Heart left ventricle (tissue), 16 donors: ENCODE measurements around the gene ST3GAL6. TPM values are rescaled to one million over a fixed set of nuclear protein-coding genes. Genes with fewer than 3 reads are reported as not detected.

Experiments
- ATAC-seq, 4 donors: fragments of 200-7000 bp; cut with Tn5 transposase; one replicate each; pipeline ENCODE4 v1.9.1; 2020 to 2022; ENCODE audit warnings: moderate library complexity in 4 of 4, mild to moderate bottlenecking in 3 of 4, moderate number of reproducible peaks in 1 of 4
- DNase-seq, 5 donors: peaks; one replicate each; pipeline ENCODE4 v3.0.0-alpha.2; 2020
- H3K27ac ChIP-seq, 12 donors: fragments of 200-600 bp; sonication (generic) in 4 of 12; one replicate each; pipeline versions ENCODE4 v1.5.0 to v1.8.0; 2016 to 2022; ENCODE audit warnings: mild to moderate bottlenecking in 2 of 12
- H3K27me3 ChIP-seq, 9 donors: fragments of 200-600 bp; sonication (generic) in 2 of 9; one replicate each; pipeline versions ENCODE4 v1.5.1 to v1.8.0; 2016 to 2022; ENCODE audit warnings: mild to moderate bottlenecking in 3 of 9
- H3K36me3 ChIP-seq, 9 donors: fragments of 200-600 bp; sonication (generic) in 2 of 9; one replicate each; pipeline versions ENCODE4 v1.5.0 to v1.8.0; 2018 to 2022; ENCODE audit warnings: mild to moderate bottlenecking in 2 of 9
- H3K4me1 ChIP-seq, 12 donors: fragments of 200-600 bp; sonication (generic) in 4 of 12; one replicate each; pipeline versions ENCODE4 v1.5.0 to v1.8.0; 2016 to 2022; ENCODE audit warnings: mild to moderate bottlenecking in 3 of 12
- H3K4me3 ChIP-seq, 12 donors: fragments of 200-600 bp; sonication (generic) in 4 of 12; one replicate each; pipeline versions ENCODE4 v1.5.0 to v1.8.0; 2017 to 2022; ENCODE audit warnings: mild to moderate bottlenecking in 9 of 12, moderate library complexity in 4 of 12
- H3K9me3 ChIP-seq, 12 donors: fragments of 200-600 bp; sonication (generic) in 4 of 12; one replicate each; pipeline versions ENCODE4 v1.5.0 to v1.8.0; 2016 to 2022; ENCODE audit warnings: mild to moderate bottlenecking in 1 of 12
- CTCF ChIP-seq, 12 donors: fragments of 200-600 bp; sonication (generic) in 4 of 12; IDR thresholded peaks; one replicate each; pipeline versions ENCODE4 v1.5.0 to v1.8.0; 2018 to 2022; ENCODE audit warnings: antibody characterized with exemption in 12 of 12, mild to moderate bottlenecking in 5 of 12
- POLR2A ChIP-seq, 2 donors: fragments of 450-650 bp; IDR thresholded peaks; one replicate each; pipeline ENCODE4 v1.6.1; 2017; ENCODE audit warnings: antibody characterized with exemption in 2 of 2, mild to moderate bottlenecking in 2 of 2, moderate library complexity in 2 of 2
- WGBS, 4 donors: extraction: QIAGEN DNeasy Blood & Tissue Kit in 2 of 4; methylation state at CpG; one replicate each; pipeline versions ENCODE4 v1.1.5 to v1.1.7; 2013 to 2018; 5-methylcytosine and 5-hydroxymethylcytosine counted together
- intact Hi-C, 10 donors: fragments of 100-400 bp; cut with DNase I; formaldehyde crosslinking; loops; one replicate each; pipeline versions ENCODE4 v1.11.1 to v1.14.2; 2022
- polyA plus RNA-seq, 2 donors: library from polyadenylated mRNA; stranded (reverse); fragments of 200-250 nt; gene quantifications; one replicate each; pipeline ENCODE4 v1.2.3, GENCODE V29; 2013
- total RNA-seq, 9 donors: library from RNA; depleted of rRNA in 2 of 9; stranded (reverse); fragments of >200 nt in 2 of 9; fragmentation: NEBNext Ultra II Directional in 3 of 9; extraction: Animal tissue kit (Norgen Biotek cat#: 25700) in 3 of 9; gene quantifications; one replicate each; pipeline versions ENCODE4 v1.1.0 to v1.2.4, GENCODE V29; 2016 to 2023
- donor health status: ischemic (EF 13 %, LVEDD 7.1; RV severe dilation, severe dysfunction).
- donor health status: healthy with polysubstance abuse.
- donor health status: DM: no; HTN: yes; CAD: no.
- donor health status: DM: no; HTN: no; CAD: no.
- donor health status: ischemic (EF 25% LVEDD 6.9; RV normal size, moderate dysfunction).
- donor health status: ischemic (EF 25% LVEDD 5.7; RV mildly dilated, moderate dysfunction).
- donor health status: healthy.
- donor health status: DM: yes; HTN: yes; CAD: no.
- donor health status: ischemic (EF 35%, LVEDD 5.7; RV mildly dilated, moderate dysfunction).
- donor health status: nonischemic (EF 11% LVEDD 7.7; RV severe dilation, severe dysfunction).
- donor health status: DM: yes; HTN: yes; CAD: no.
- donor health status: PGD.
- donor health status: ischemic (EF 29% LVEDD 5.4; RV normal size, mild dysfunction).
- donor health status: nonischemic (EF 23%, LVEDD 6.1; RV moderate dilation, normal function).

Gene ST3GAL6
- total and polyA plus RNA-seq, 11 donors: 35.3 to 95.9 (median 64.5) TPM

GRCh38 chr3:98735761-98736269 is 27.3 kb upstream of the ST3GAL6 start:
- peaks cover 0 to 68% (median 30%) of the 10 kb centered on the region in 12 donors for H3K4me1 ChIP-seq
- H3K36me3 ChIP-seq: peaks cover 0 to 3% (median 0%) of the 10 kb centered on the region in 9 donors
- WGBS, 4 donors: 40 to 42% (median 40%) methylated on average over 1 of the region's 1 CpG
- H3K27ac ChIP-seq: peak overlapping the region in 1 of 12 donors; percentile 30
- peak overlapping the region in 6 of 12 donors; percentile 84 to 96 (median 92) for H3K4me3 ChIP-seq
- no peak for TF ChIP-seq POLR2A (IDR thresholded peaks at IDR 0.05)
- TF ChIP-seq CTCF (IDR thresholded peaks at IDR 0.05): no peak
- no peak for DNase-seq
- no peak for ATAC-seq
- intact Hi-C loops: loop anchor here in 2 of 10 donors (2.0 to 10.0 kb wide), 2 partner anchors 35 to 59 kb away; no protein-coding TSS in a partner anchor
- no peaks in the 10 kb centered on the region for H3K27me3 ChIP-seq
- H3K9me3 ChIP-seq: no peaks in the 10 kb centered on the region

- WGBS, 4 donors: 89 to 94% (median 91%) methylated on average over 5 of the region's 5 CpGs
- H3K27ac ChIP-seq: peak overlapping the region in 4 of 12 donors; percentile 3 to 20 (median 16)
- peaks cover 0 to 3% (median 0%) of the 10 kb centered on the region in 9 donors for H3K36me3 ChIP-seq
- no peak overlapping the region for H3K4me3 ChIP-seq
- H3K4me1 ChIP-seq: peaks cover 0 to 71% (median 38%) of the 10 kb centered on the region in 12 donors
- H3K27me3 ChIP-seq: no peaks in the 10 kb centered on the region
- no peak for DNase-seq
- TF ChIP-seq CTCF (IDR thresholded peaks at IDR 0.05) (no peak), POLR2A (IDR thresholded peaks at IDR 0.05) (no peak)
- H3K9me3 ChIP-seq: no peaks in the 10 kb centered on the region
- no peak for ATAC-seq
- intact Hi-C loops: loop anchor here in 1 of 10 donors (10.0 kb wide), 1 partner anchor 58 kb away; no protein-coding TSS in a partner anchor
Measured at GRCh38 chr3:98737301-98737700, 25.8 kb upstream of the ST3GAL6 start.

- Histone ChIP-seq H3K36me3 (peaks cover 0 to 3% (median 0%) of the 10 kb centered on the region in 9 donors), H3K27ac (peak overlapping the region in 8 of 12 donors; percentile 3 to 72 (median 34)), H3K9me3 (no peaks in the 10 kb centered on the region), H3K27me3 (no peaks in the 10 kb centered on the region), H3K4me3 (no peak overlapping the region), H3K4me1 (peaks cover 0 to 69% (median 36%) of the 10 kb centered on the region in 12 donors)
- no peak for TF ChIP-seq CTCF (IDR thresholded peaks at IDR 0.05)
- TF ChIP-seq POLR2A (IDR thresholded peaks at IDR 0.05): no peak
- DNase-seq (no peak), ATAC-seq (no peak)
- intact Hi-C loops: loop anchor here in 1 of 10 donors (10.0 kb wide), 1 partner anchor 56 kb away; no protein-coding TSS in a partner anchor
Measured at GRCh38 chr3:98739266-98739665, 23.9 kb upstream of the ST3GAL6 start.

GRCh38 chr3:98740324-98740723 is 22.8 kb upstream of the ST3GAL6 start:
- H3K27me3 ChIP-seq: no peaks in the 10 kb centered on the region
- peaks cover 0 to 63% (median 30%) of the 10 kb centered on the region in 12 donors for H3K4me1 ChIP-seq
- H3K27ac ChIP-seq: peak overlapping the region in 8 of 12 donors; percentile 19 to 75 (median 48)
- intact Hi-C loops: no loop called here
- DNase-seq: no peak
- peak; percentile 53 to 70 (median 68) for ATAC-seq
- TF ChIP-seq POLR2A (IDR thresholded peaks at IDR 0.05): no peak
- no peak for TF ChIP-seq CTCF (IDR thresholded peaks at IDR 0.05)
- H3K4me3 ChIP-seq: no peak overlapping the region
- 50 to 59% (median 53%) methylated on average over 4 of the region's 4 CpGs for WGBS, 4 donors
- no peaks in the 10 kb centered on the region for H3K9me3 ChIP-seq
- peaks cover 0 to 3% (median 0%) of the 10 kb centered on the region in 9 donors for H3K36me3 ChIP-seq
